HL-60 (cell line): ENCODE data around the gene POLR1A.

Experiments
- DNase-seq, 2 experiments: peaks; one replicate each; pipeline ENCODE4 v3.0.0-alpha.2; 2010 to 2020; ENCODE audit warnings: low read depth in 1 of 2, low spot score in 1 of 2
- H3K27ac ChIP-seq: fragments of 250-450 bp; sonication (Bioruptor Pico); replicated peaks from 2 replicates; pipeline ENCODE4 v1.5.1; 2020; ENCODE audit warnings: mild to moderate bottlenecking, moderate library complexity
- H3K27me3 ChIP-seq: fragments of 250-450 bp; sonication (Bioruptor Pico); 2 replicates; pipeline ENCODE4 v1.5.1; 2021; ENCODE audit warnings: mild to moderate bottlenecking, moderate library complexity; ENCODE audit not compliant: insufficient read depth, poor library complexity, severe bottlenecking
- H3K4me3 ChIP-seq: replicated peaks from 2 replicates; pipeline ENCODE4 v1.5.1; 2011; ENCODE audit warnings: mild to moderate bottlenecking, control low read depth, low read length; ENCODE audit not compliant: insufficient read depth
- CTCF ChIP-seq: IDR thresholded peaks from one replicate; pipeline ENCODE4 v1.5.1; 2011; ENCODE audit warnings: low read length, control low read depth, inconsistent platforms; ENCODE audit not compliant: insufficient read depth
- GABPA ChIP-seq: IDR thresholded peaks from 2 replicates; pipeline ENCODE4 v1.6.1; 2012; ENCODE audit warnings: low read depth
- POLR2AphosphoS5 ChIP-seq: IDR thresholded peaks from 2 replicates; pipeline ENCODE4 v1.6.1; 2012; ENCODE audit warnings: low read depth
- REST ChIP-seq: IDR thresholded peaks from 2 replicates; pipeline ENCODE4 v1.6.1; 2012; ENCODE audit warnings: low read depth; ENCODE audit not compliant: insufficient replicate concordance
- SPI1 ChIP-seq: IDR thresholded peaks from 2 replicates; pipeline ENCODE4 v1.6.1; 2012; ENCODE audit warnings: low read depth, mild to moderate bottlenecking, borderline replicate concordance

POLR1A gene

DNA sequence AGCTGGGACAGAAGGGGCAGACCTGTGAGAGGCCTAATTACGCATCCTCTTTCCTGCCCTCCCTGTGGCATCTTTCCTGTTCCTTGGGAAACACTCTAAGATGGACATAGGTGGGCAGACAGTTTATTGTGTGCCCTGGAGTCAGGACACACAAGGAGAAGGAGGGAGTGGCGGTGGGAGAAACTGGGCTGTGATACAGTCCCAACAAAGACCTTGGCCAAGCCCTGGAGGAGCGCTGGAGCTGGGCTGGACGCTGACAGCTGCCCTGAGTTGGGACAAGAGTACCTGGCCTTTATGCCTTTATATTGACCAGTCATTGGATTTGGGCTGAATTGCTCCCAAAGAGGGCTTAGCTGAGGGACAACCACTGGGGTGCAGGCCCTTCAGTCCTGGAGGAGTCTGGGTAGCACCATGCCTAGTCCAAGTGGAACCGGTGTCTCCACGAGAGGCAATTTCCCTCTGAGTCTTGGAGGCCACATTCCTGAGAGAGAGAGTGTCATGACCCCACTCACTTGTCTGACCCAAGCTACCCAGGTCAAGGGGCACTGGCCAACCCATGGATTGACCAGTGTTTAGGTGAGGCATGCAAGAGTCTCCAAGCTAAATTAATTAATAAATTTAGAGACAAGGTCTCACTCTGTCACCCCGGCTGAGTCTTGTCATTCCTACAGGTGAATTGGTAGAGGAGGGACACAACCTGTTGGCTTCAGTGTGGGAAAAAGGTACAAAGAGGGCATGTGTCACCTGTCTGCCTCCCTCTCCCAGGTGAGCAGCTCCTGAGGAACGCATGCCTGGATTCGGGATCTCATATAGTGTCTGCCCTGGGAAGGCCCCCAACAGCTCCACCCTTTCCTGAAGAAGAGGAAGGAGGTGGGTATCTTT, 109.8 kb downstream of the POLR1A start:
- TF ChIP-seq SPI1, result no peak
- TF ChIP-seq REST, result no peak
- no peak for TF ChIP-seq POLR2AphosphoS5
- TF ChIP-seq CTCF, result no peak
- TF ChIP-seq GABPA, result no peak

DNA sequence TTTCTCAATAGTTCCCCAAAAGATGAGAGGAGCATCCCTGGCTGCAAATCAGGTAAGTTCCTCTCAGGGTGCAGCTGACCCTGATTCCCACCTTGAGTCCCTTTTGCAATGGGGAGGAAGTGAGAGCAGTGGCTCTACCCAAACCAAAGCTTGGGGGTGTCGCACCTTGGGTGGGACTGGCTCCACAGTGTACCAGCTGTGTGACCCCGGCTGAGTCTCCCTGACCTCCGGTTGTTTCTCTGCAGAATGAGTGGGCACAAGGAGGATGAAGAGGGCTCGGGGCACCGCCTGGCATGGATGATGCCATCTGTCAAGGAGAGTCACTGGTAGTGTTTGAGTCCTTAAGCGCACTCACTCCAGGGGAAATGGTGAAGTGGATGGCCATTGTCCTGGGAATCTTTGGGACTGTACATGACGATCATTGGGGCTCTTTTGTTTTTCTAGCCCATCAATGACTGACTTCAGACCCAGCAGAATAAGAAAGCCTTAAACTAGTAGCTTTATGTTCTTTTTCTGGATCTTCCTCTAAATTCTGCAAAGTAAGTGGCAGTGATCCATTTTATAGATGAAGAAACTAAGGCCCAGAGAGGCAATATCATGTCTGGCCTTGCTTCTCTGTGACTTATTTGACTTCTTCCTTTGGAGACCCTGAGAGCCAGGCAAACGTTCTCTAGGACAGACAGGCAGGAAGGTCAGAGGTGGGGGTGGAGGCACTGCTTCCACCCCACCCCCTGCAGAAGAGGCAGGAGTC, 110.6 kb downstream of the POLR1A start:
- Histone ChIP-seq H3K27ac (no peak overlapping the region; the same call in 1 of the 2 replicates), H3K4me3 (no peak overlapping the region), H3K27me3 (no peaks in the 10 kb centered on the region)
- no peak for TF ChIP-seq CTCF
- no peak for TF ChIP-seq REST
- no peak for TF ChIP-seq GABPA
- TF ChIP-seq SPI1, result no peak
- TF ChIP-seq POLR2AphosphoS5, result no peak
- no peak for DNase-seq

More for the DNA sequence above, 109.8 kb downstream of the POLR1A start:
- no peak for DNase-seq
- H3K27me3 ChIP-seq, result no peaks in the 10 kb centered on the region
- no peak overlapping the region for H3K27ac ChIP-seq
- no peak overlapping the region for H3K4me3 ChIP-seq

GRCh38 chr2:85994421-85994777, 111.3 kb downstream of the POLR1A start:
- no peaks in the 10 kb centered on the region for H3K27me3 ChIP-seq
- H3K4me3 ChIP-seq, result no peak overlapping the region
- TF ChIP-seq SPI1 (no peak), POLR2AphosphoS5 (no peak), GABPA (no peak), CTCF (no peak), REST (no peak)
- H3K27ac ChIP-seq, result peak overlapping the region; percentile 52
- DNase-seq, result no peak
